KMS-11 (cell line): Measurements from ENCODE around the gene RFX1.
"Not testable (repeated sequence)": the region's sequence is repeated elsewhere in the genome, so short reads cannot be mapped to it uniquely, and the experiment has no call there.

Experiments used
- H2AFZ ChIP-seq: fragments of 200-600 bp; sonication (generic); 2 replicates; pipeline ENCODE4 v1.6.1; 2016; ENCODE audit warnings: antibody characterized with exemption, mixed run types, low read depth
- H3K27ac ChIP-seq: fragments of 200-600 bp; sonication (generic); 2 replicates; pipeline ENCODE4 v1.6.1; 2016; ENCODE audit warnings: mild to moderate bottlenecking, mixed run types
- H3K27me3 ChIP-seq: fragments of 200-600 bp; sonication (generic); 2 replicates; pipeline ENCODE4 v1.6.1; 2017; ENCODE audit warnings: mild to moderate bottlenecking, low read depth, mixed run types, moderate library complexity; ENCODE audit not compliant: insufficient read depth
- H3K36me3 ChIP-seq: fragments of 200-600 bp; sonication (generic); 2 replicates; pipeline ENCODE4 v1.6.1; 2017; ENCODE audit warnings: mild to moderate bottlenecking, mixed run types; ENCODE audit not compliant: insufficient read depth
- H3K4me1 ChIP-seq: fragments of 200-600 bp; sonication (generic); 2 replicates; pipeline ENCODE4 v1.6.1; 2016; ENCODE audit warnings: mild to moderate bottlenecking, low read depth, mixed run types; ENCODE audit not compliant: poor library complexity, severe bottlenecking
- H3K4me2 ChIP-seq: fragments of 200-600 bp; sonication (generic); 2 replicates; pipeline ENCODE4 v1.7.0; 2016; ENCODE audit warnings: mild to moderate bottlenecking, mixed run types
- H3K4me3 ChIP-seq: fragments of 200-600 bp; sonication (generic); IDR thresholded peaks from 2 replicates; pipeline ENCODE4 v1.6.1; 2017; ENCODE audit warnings: low read depth, low read length, mixed read lengths; ENCODE audit not compliant: insufficient read depth
- H3K79me2 ChIP-seq: fragments of 200-600 bp; sonication (generic); 2 replicates; pipeline ENCODE4 v1.6.1; 2016; ENCODE audit warnings: low read depth, mixed run types; ENCODE audit not compliant: insufficient read depth
- H3K9ac ChIP-seq: fragments of 200-600 bp; sonication (generic); 2 replicates; pipeline ENCODE4 v1.6.1; 2016; ENCODE audit warnings: mild to moderate bottlenecking, mixed run types
- H4K20me1 ChIP-seq: fragments of 200-600 bp; sonication (generic); 2 replicates; pipeline ENCODE4 v1.6.1; 2016; ENCODE audit warnings: mild to moderate bottlenecking, mixed run types; ENCODE audit not compliant: insufficient read depth
- CTCF ChIP-seq: fragments of 200-600 bp; sonication (generic); conservative IDR thresholded peaks from 2 replicates; pipeline ENCODE4 v1.6.1; 2017; ENCODE audit warnings: low read depth, mild to moderate bottlenecking, antibody characterized with exemption, low read length, moderate library complexity, mixed read lengths

The RFX1 gene

DNA sequence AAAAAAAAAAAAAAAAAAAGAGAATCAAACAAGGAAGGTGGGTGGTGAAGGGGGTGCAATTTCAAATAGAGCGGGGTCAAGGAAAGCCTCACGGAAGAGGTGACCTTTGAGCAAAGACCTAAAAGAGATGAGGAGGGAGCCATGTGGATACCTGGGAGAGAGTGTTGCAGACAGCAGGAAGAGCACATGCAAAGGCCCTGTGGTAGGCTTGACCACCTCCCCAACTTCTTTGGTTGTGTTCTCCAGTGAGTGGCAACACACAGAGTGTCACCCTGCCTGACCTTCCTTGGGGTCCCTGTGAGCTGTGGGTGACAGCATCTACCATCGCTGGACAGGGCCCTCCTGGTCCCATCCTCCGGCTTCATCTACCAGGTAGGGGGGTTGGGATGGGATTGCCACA, 44.4 kb upstream of the RFX1 start:
- Histone ChIP-seq H3K9ac (no peak overlapping the region), H3K4me3 (no peak overlapping the region), H3K79me2 (no peaks in the 10 kb centered on the region), H3K4me2 (no peak overlapping the region), H3K36me3 (0 out of 2 replicates have a peak, but pooled peaks cover 2% of the 10 kb centered on the region), H2AFZ (no peak overlapping the region), H3K27ac (no peak overlapping the region), H3K27me3 (no peaks in the 10 kb centered on the region), H3K4me1 (peaks cover 6% of the 10 kb centered on the region), H4K20me1 (no peaks in the 10 kb centered on the region)
- no peak for TF ChIP-seq CTCF

DNA sequence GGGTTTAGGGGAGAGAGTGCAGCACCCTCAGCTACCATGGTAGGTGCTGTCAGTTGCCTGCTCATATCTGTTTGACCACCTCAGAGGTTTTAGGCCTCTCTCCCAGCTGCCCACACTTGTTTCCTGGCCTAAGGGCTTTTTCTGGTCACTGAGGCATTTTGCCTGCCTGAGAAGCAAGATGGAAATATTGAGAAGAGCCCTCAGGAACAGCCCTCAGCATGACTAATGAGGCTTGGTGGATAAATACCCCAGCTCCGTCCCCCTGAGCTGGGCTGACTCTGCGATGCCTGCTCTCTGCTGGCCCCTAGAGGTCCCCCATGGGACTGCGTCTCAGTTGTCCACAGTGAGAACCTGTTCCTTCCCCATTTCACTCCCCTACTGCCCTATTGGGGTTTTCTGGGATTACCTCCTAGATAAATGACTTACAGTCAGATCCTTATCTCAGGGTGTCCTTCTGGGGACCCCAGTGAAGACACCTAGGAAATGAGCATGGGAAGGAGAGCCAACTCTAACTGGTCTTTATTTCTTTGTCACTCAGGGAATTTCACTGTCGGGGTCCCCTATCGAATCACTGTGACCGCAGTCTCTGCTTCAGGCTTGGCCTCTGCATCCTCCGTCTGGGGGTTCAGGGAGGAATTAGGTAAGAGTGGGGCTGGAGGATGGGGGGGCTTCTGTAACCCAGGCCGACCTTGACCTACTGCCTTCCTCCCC, 42.5 kb upstream of the RFX1 start:
- H3K9ac ChIP-seq, result no peak overlapping the region
- H3K27ac ChIP-seq, result no peak overlapping the region
- H3K79me2 ChIP-seq, result no peaks in the 10 kb centered on the region
- H3K4me1 ChIP-seq, result peaks cover 6% of the 10 kb centered on the region
- no peak overlapping the region for H2AFZ ChIP-seq
- H3K27me3 ChIP-seq, result no peaks in the 10 kb centered on the region
- 0 out of 2 replicates have a peak, but pooled peaks cover 2% of the 10 kb centered on the region for H3K36me3 ChIP-seq
- TF ChIP-seq CTCF, result peak; percentile 90
- no peak overlapping the region for H3K4me2 ChIP-seq
- H3K4me3 ChIP-seq, result no peak overlapping the region
- H4K20me1 ChIP-seq, result no peaks in the 10 kb centered on the region

DNA sequence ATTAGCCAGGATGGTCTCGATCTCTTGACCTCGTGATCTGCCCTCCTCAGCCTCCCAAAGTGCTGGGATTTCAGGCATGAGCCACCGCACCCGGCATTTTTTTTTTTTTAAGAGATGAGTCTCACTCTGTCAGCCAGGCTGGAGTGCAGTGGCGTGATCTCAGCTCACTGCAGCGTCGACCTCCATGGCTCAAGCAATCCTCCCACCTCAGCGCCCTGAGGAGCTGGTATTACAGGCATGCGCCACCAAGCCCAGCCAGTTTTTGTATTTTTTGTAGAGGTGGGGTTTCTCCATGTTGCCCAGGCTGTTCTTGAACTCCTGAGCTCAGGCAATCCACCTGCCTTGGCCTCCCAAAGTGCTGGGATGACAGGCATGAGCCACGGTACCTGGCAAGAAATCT, 41.7 kb upstream of the RFX1 start:
- not testable (repeated sequence) for H3K36me3 ChIP-seq, H3K27ac ChIP-seq, H3K4me3 ChIP-seq, H3K9ac ChIP-seq, H3K4me1 ChIP-seq, H3K4me2 ChIP-seq, H3K27me3 ChIP-seq, H4K20me1 ChIP-seq, H2AFZ ChIP-seq, H3K79me2 ChIP-seq

DNA sequence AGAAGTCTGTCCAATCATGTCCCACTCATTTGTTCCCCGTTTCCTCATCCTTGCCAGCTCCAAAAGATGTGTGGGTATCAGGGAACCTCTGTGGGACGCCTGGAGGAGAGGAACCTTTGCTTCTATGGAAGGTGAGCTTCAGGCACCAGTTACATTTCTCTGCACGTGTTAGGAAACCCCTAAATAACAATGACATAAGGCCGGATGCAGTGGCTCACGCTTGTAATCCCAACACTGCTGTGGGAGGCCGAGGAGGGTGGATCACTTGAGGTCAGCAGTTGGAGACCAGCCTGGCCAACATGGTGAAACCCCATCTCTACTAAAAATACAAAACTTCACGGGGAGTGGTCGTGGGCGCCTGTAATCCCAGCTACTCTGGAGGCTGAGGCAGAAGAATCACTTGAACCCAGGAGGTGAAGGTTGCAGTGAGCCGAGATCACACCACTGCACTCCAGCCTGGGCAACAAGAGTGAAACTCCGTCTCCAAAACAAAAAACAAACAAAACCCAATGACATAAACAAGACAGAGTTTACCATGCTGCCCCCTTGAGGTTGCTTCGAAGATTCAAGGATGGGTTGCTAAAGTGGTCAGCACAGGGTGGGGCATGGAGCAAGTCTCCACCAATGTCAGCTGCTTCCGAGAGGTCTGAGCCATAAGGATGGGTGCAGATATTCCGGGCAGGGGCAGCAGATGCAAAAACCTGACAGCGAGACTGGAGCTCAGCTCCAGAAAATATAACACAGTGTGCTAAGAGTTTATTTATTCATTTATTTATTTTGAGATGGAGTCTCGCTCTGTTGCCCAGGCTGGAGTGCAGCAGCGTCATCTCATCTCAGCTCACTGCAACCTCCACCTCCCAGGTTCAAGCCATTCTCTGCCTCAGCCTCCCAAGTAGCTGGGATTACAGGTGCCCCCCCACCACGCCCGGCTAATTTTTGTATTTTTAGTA, 36.8 kb upstream of the RFX1 start:
- H3K4me3 ChIP-seq, H3K9ac ChIP-seq, H3K79me2 ChIP-seq, H3K27me3 ChIP-seq, H3K36me3 ChIP-seq, H4K20me1 ChIP-seq, H3K4me2 ChIP-seq, H2AFZ ChIP-seq: not testable (repeated sequence)
- TF ChIP-seq CTCF, result peak; percentile 67
- H3K4me1 ChIP-seq, result peaks cover 30% of the 10 kb centered on the region
- H3K27ac ChIP-seq, result peak overlapping the region; percentile 61
